ENCODE measurements around the gene FBXL3. TPM values are rescaled to one million over a fixed set of nuclear protein-coding genes. Genes with fewer than 3 reads are reported as not detected.

FBXL3 gene
- total RNA-seq, 5 donors from 2014 or later (not counting 1 experiment from before 2014, with no cell fraction given), result 58.6 to 89.1 (median 80.0) TPM

DNA sequence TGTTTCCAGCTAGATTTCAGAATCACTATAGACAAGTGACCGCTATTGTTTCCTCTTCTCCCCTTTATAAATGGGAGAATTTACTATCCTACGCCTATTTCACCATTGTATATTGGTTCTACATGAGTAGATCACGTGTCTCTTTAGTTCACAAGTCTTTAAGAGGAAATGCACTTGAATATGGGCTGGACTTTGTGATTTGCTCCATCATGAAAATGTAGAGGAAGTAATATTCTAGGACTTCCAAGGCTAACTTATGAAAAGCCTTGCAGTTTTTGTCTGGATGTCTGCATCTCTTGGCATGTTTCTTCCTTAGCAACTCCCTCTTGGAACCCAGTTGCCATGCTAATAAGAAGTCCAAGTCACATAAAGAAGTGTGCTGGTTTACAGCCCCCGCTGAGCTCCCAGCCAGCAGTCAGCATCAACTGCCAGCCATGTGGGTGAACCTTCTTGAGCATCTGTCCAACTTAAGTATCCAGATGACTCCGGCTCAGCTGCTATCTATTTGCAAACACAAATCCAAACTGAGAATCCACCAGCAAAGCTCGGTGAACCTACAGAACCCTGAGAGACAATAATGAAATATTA, 4.8 kb upstream of the FBXL3 start:
- Histone ChIP-seq H3K4me3 (ENCODE audit: control insufficient read depth in 1 of 2, extremely low read depth in 1 of 2, low read length in 1 of 2) (no peak overlapping the region), H3K27ac (ENCODE audit: low read length) (no peak overlapping the region), H3K4me1 (ENCODE audit: control insufficient read depth in 1 of 2, extremely low read depth in 1 of 2, insufficient read depth in 2 of 2, low read length in 2 of 2) (peaks cover 0 to 3% of the 10 kb centered on the region in 2 experiments), H3K36me3 (ENCODE audit: control insufficient read depth in 2 of 2, extremely low read depth in 1 of 2, insufficient read depth in 1 of 2, low read length in 1 of 2) (no peaks in the 10 kb centered on the region), H3K27me3 (replicated peaks in 1 of 2; ENCODE audit: control insufficient read depth in 2 of 2, extremely low read depth in 1 of 2, insufficient read depth in 2 of 2, low read length in 1 of 2) (no peaks in the 10 kb centered on the region), H3K9me3 (no peaks in the 10 kb centered on the region)
- CTCF ChIA-PET, result interaction anchor here in 1 of 2 donors (0.6 kb wide), 1 partner anchor 562 kb away, joined by 5 read pairs; no protein-coding TSS in a partner anchor
- H3K36me3 Mint-ChIP-seq, result no peaks in the 10 kb centered on the region
- H3K9me3 Mint-ChIP-seq, result no peaks in the 10 kb centered on the region
- ATAC-seq (replicated peaks in 1 of 4), result no peak
- DNase-seq, result no peak
- peaks cover 14 to 15% (median 14%) of the 10 kb centered on the region in 3 donors for H3K4me1 Mint-ChIP-seq
- POLR2A ChIA-PET, result no interaction called here
- WGBS (ENCODE audit: insufficient coverage), result 94% methylated on average over 1 of the region's 6 CpGs
- H3K4me3 Mint-ChIP-seq, result no peak overlapping the region
- no peak overlapping the region for H3K27ac Mint-ChIP-seq
- no peaks in the 10 kb centered on the region for H3K27me3 Mint-ChIP-seq

DNA sequence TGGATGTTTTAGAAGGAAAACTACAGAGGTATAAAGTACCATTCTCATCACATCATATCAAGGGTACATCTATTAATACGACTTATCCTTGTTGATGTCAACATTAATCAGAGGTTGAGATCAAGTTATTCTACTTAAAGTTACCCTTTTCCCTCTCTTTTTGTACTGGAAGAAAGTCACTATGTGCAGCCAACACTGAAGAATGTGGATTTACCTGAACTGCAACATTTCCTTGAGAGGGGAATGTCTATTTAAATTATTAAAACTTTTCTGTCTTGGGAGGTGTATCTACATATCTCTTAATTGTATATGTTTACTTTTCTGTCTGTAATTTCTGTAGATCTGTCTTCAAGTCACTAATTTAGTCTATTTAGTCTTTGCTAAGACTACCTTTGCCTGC, 2.5 kb upstream of the FBXL3 start:
- no CpG with 5 or more reads among the region's 1 CpG for WGBS (ENCODE audit: insufficient coverage)
- no peak for ATAC-seq (replicated peaks in 1 of 4)

DNA sequence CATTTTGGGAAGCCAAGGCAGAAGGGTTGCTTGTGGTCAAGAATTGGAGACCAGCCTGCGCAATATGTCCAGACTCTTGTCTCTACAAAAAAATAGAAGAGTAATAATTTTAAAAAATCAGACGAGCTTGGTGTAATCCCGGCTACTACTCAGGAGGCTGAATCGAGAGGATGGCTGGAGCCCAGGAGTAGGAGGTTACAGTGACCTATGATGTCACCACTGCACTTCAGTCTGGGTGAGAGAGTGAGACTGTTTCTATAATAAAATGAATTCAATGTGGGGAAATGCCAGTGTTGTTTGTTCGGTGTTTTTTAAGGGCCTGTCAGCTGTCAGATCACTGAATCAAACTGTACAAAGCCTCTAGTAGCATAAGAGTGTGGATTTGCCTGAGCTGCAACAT, 1.2 kb upstream of the FBXL3 start:
- DNase-seq (no peak), ATAC-seq (replicated peaks in 1 of 4) (no peak)
- Mint-ChIP-seq H3K9me3 (no peaks in the 10 kb centered on the region), H3K36me3 (peaks cover 3% of the 10 kb centered on the region), H3K4me1 (peaks cover 40 to 46% (median 42%) of the 10 kb centered on the region in 3 donors), H3K27ac (peak overlapping the region in 1 of 2 donors; percentile 37), H3K4me3 (peak overlapping the region; percentile 95 to 99 (median 97)), H3K27me3 (no peaks in the 10 kb centered on the region)
- Histone ChIP-seq H3K4me1 (ENCODE audit: control insufficient read depth in 1 of 2, extremely low read depth in 1 of 2, insufficient read depth in 2 of 2, low read length in 2 of 2) (peaks cover 9 to 18% of the 10 kb centered on the region in 2 experiments), H3K27ac (ENCODE audit: low read length) (no peak overlapping the region), H3K9me3 (no peaks in the 10 kb centered on the region), H3K36me3 (ENCODE audit: control insufficient read depth in 2 of 2, extremely low read depth in 1 of 2, insufficient read depth in 1 of 2, low read length in 1 of 2) (no peaks in the 10 kb centered on the region), H3K4me3 (ENCODE audit: control insufficient read depth in 1 of 2, extremely low read depth in 1 of 2, low read length in 1 of 2) (no peak overlapping the region), H3K27me3 (replicated peaks in 1 of 2; ENCODE audit: control insufficient read depth in 2 of 2, extremely low read depth in 1 of 2, insufficient read depth in 2 of 2, low read length in 1 of 2) (no peaks in the 10 kb centered on the region)
- CTCF ChIA-PET, result no interaction called here
- WGBS (ENCODE audit: insufficient coverage), result 88% methylated on average over 4 of the region's 5 CpGs
- POLR2A ChIA-PET, result interaction anchor here in 1 of 2 donors (0.5 kb wide), 1 partner anchor 10 kb away, joined by 3 read pairs; no protein-coding TSS in a partner anchor

More for the DNA sequence above, 2.5 kb upstream of the FBXL3 start:
- Histone ChIP-seq H3K9me3 (no peaks in the 10 kb centered on the region), H3K4me1 (ENCODE audit: control insufficient read depth in 1 of 2, extremely low read depth in 1 of 2, insufficient read depth in 2 of 2, low read length in 2 of 2) (peaks cover 9 to 11% of the 10 kb centered on the region in 2 experiments), H3K27me3 (replicated peaks in 1 of 2; ENCODE audit: control insufficient read depth in 2 of 2, extremely low read depth in 1 of 2, insufficient read depth in 2 of 2, low read length in 1 of 2) (no peaks in the 10 kb centered on the region), H3K27ac (ENCODE audit: low read length) (no peak overlapping the region), H3K36me3 (ENCODE audit: control insufficient read depth in 2 of 2, extremely low read depth in 1 of 2, insufficient read depth in 1 of 2, low read length in 1 of 2) (no peaks in the 10 kb centered on the region), H3K4me3 (ENCODE audit: control insufficient read depth in 1 of 2, extremely low read depth in 1 of 2, low read length in 1 of 2) (no peak overlapping the region)
- Mint-ChIP-seq H3K9me3 (no peaks in the 10 kb centered on the region), H3K4me3 (no peak overlapping the region), H3K36me3 (peaks cover 3% of the 10 kb centered on the region), H3K27ac (no peak overlapping the region), H3K27me3 (no peaks in the 10 kb centered on the region), H3K4me1 (peaks cover 27 to 34% (median 31%) of the 10 kb centered on the region in 3 donors)
- ChIA-PET POLR2A (no interaction called here), CTCF (no interaction called here)
- no peak for DNase-seq

DNA sequence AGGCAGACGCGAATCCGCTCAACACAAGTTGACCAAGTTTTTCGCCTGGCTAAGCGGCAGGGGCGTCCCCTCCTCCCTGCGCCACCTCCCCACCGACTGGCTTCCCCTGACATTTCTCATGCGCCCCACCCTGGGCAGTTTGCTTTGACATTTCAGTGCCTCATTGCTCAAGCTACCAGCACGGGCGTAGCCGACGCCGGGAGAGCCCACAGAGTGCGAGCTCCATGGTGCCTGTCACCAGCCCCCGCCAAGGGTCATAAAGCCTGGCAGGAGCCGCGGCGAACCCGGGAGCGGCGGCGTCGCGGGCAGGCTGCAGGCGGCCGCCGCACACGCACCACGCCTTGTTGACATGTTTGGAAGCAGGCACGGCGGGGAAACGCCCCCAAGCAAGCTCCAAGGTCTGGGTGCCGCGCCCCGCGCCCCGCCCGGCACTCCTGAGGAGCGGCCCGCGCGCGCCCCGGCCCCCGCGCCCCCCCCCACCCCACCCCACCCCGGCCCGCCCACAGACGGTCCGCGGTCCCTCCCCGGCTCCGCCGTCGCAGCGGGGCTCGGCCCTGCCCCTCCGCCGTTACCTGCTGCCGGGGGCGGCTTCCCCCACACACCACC, 601 bp downstream of the FBXL3 start:
- Mint-ChIP-seq H3K27me3 (no peaks in the 10 kb centered on the region), H3K4me3 (peak overlapping the region; percentile 97 to 99 (median 97)), H3K36me3 (peaks cover 11% of the 10 kb centered on the region), H3K27ac (peak overlapping the region; percentile 90 to 95), H3K4me1 (peaks cover 58 to 63% (median 61%) of the 10 kb centered on the region in 3 donors), H3K9me3 (no peaks in the 10 kb centered on the region)
- DNase-seq (peak; percentile 53 to 82 (median 73)), ATAC-seq (replicated peaks in 1 of 4) (peak; percentile 70 to 74 (median 71))
- peak overlapping the region; percentile 59 to 80 for H3K4me3 ChIP-seq (ENCODE audit: control insufficient read depth in 1 of 2, extremely low read depth in 1 of 2, low read length in 1 of 2)
- no peaks in the 10 kb centered on the region for H3K27me3 ChIP-seq (replicated peaks in 1 of 2; ENCODE audit: control insufficient read depth in 2 of 2, extremely low read depth in 1 of 2, insufficient read depth in 2 of 2, low read length in 1 of 2)
- POLR2A ChIA-PET, result interaction anchor here (0.6 to 3.2 kb wide), 12 partner anchors 10 to 1485 kb away, joined by 3 to 48 read pairs (median 4); partner anchors contain the start of gene CLN5 (in 1 of the 2)
- peak overlapping the region; percentile 87 for H3K27ac ChIP-seq (ENCODE audit: low read length)
- H3K36me3 ChIP-seq (ENCODE audit: control insufficient read depth in 2 of 2, extremely low read depth in 1 of 2, insufficient read depth in 1 of 2, low read length in 1 of 2), result peaks cover 0 to 7% of the 10 kb centered on the region in 2 donors
- H3K4me1 ChIP-seq (ENCODE audit: control insufficient read depth in 1 of 2, extremely low read depth in 1 of 2, insufficient read depth in 2 of 2, low read length in 2 of 2), result peaks cover 20 to 32% of the 10 kb centered on the region in 2 experiments
- 0% methylated on average over 33 of the region's 62 CpGs for WGBS (ENCODE audit: insufficient coverage)
- CTCF ChIA-PET, result interaction anchor here (0.6 to 1.6 kb wide), 6 partner anchors 10 to 452 kb away, joined by 4 to 9 read pairs (median 6); no protein-coding TSS in a partner anchor
- H3K9me3 ChIP-seq, result no peaks in the 10 kb centered on the region

DNA sequence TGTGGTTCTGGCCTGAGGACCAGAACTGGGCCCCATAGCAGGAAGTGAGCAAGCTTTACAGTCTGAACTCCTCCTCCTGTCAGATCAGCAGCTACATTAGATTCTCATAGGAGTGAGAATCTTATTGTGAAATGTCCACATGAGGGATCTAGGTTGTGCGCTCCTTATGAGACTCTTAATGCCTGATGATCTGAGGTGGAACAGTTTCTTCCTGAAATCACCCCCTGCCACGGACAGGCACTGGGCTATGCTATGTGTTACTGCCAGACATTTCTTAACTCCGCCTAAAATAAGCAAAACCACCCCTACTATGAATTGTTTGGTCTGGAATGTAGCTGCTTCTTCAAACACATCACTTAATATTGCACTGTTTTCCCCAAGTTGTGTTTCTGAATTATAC, 4.6 kb downstream of the FBXL3 start:
- peaks cover 17 to 35% of the 10 kb centered on the region in 2 experiments for H3K4me1 ChIP-seq (ENCODE audit: control insufficient read depth in 1 of 2, extremely low read depth in 1 of 2, insufficient read depth in 2 of 2, low read length in 2 of 2)
- CTCF ChIA-PET, result interaction anchor here in 1 of 2 donors (1.0 kb wide), 1 partner anchor 8 kb away, joined by 4 read pairs; no protein-coding TSS in a partner anchor
- WGBS (ENCODE audit: insufficient coverage), result no CpG with 5 or more reads among the region's 3 CpGs
- no peaks in the 10 kb centered on the region for H3K9me3 ChIP-seq
- peaks cover 0 to 24% of the 10 kb centered on the region in 2 donors for H3K36me3 ChIP-seq (ENCODE audit: control insufficient read depth in 2 of 2, extremely low read depth in 1 of 2, insufficient read depth in 1 of 2, low read length in 1 of 2)
- H3K27ac ChIP-seq (ENCODE audit: low read length), result no peak overlapping the region
- no peak for ATAC-seq (replicated peaks in 1 of 4)
- H3K4me3 ChIP-seq (ENCODE audit: control insufficient read depth in 1 of 2, extremely low read depth in 1 of 2, low read length in 1 of 2), result no peak overlapping the region
- Mint-ChIP-seq H3K27ac (no peak overlapping the region), H3K4me1 (peaks cover 74 to 79% (median 78%) of the 10 kb centered on the region in 3 donors), H3K27me3 (no peaks in the 10 kb centered on the region), H3K4me3 (peak overlapping the region in 1 of 3 donors; percentile 99), H3K9me3 (no peaks in the 10 kb centered on the region), H3K36me3 (peaks cover 24% of the 10 kb centered on the region)
- no peak for DNase-seq
- POLR2A ChIA-PET, result no interaction called here
- H3K27me3 ChIP-seq (replicated peaks in 1 of 2; ENCODE audit: control insufficient read depth in 2 of 2, extremely low read depth in 1 of 2, insufficient read depth in 2 of 2, low read length in 1 of 2), result no peaks in the 10 kb centered on the region

DNA sequence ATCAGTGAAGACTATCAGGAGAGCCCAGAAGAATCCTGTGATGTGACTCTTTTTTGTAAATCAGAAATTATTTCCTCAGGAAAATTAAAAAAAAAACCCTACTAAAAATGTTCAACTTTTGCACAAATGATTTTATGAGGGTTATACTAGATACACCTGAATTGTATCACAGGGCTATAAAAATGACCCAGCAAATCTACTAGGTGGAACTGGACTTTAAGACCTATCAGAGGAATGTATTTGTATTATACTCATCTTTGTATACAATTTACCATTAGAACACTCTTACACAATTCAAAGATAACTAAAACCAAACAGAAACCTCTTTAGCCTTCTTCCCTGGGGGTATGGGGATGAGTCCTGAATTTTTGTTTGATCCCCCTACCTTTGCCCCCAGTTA, 7.2 kb downstream of the FBXL3 start:
- H3K27ac ChIP-seq (ENCODE audit: low read length), result no peak overlapping the region
- H3K4me3 Mint-ChIP-seq, result no peak overlapping the region
- peaks cover 11 to 29% of the 10 kb centered on the region in 2 experiments for H3K4me1 ChIP-seq (ENCODE audit: control insufficient read depth in 1 of 2, extremely low read depth in 1 of 2, insufficient read depth in 2 of 2, low read length in 2 of 2)
- H3K27me3 ChIP-seq (replicated peaks in 1 of 2; ENCODE audit: control insufficient read depth in 2 of 2, extremely low read depth in 1 of 2, insufficient read depth in 2 of 2, low read length in 1 of 2), result no peaks in the 10 kb centered on the region
- no peaks in the 10 kb centered on the region for H3K27me3 Mint-ChIP-seq
- no peak overlapping the region for H3K27ac Mint-ChIP-seq
- no peaks in the 10 kb centered on the region for H3K9me3 ChIP-seq
- H3K36me3 Mint-ChIP-seq, result peaks cover 40% of the 10 kb centered on the region
- ChIA-PET POLR2A (interaction anchor here in 1 of 2 donors (1.0 kb wide), 1 partner anchor 14 kb away, joined by 4 read pairs; no protein-coding TSS in a partner anchor), CTCF (no interaction called here)
- no peak overlapping the region for H3K4me3 ChIP-seq (ENCODE audit: control insufficient read depth in 1 of 2, extremely low read depth in 1 of 2, low read length in 1 of 2)
- H3K4me1 Mint-ChIP-seq, result peaks cover 78 to 83% (median 78%) of the 10 kb centered on the region in 3 donors
- DNase-seq (no peak), ATAC-seq (replicated peaks in 1 of 4) (no peak)
- peaks cover 0 to 46% of the 10 kb centered on the region in 2 donors for H3K36me3 ChIP-seq (ENCODE audit: control insufficient read depth in 2 of 2, extremely low read depth in 1 of 2, insufficient read depth in 1 of 2, low read length in 1 of 2)
- no peaks in the 10 kb centered on the region for H3K9me3 Mint-ChIP-seq
